Type B pancreatic cell (in vitro differentiated cells): ENCODE data around the gene FCER1A. TPM values are rescaled to one million over a fixed set of nuclear protein-coding genes. Genes with fewer than 3 reads are reported as not detected.

Experiments
- DNase-seq: peaks from one replicate; pipeline ENCODE4 v3.0.0; 2021; ENCODE audit warnings: mixed read lengths; ENCODE audit not compliant: unreplicated experiment; ENCODE audit errors: extremely low spot score
- H3K27ac Mint-ChIP-seq: 2 replicates; pipeline ENCODE4 v1.8.0; 2021; ENCODE audit warnings: mild to moderate bottlenecking, mixed read lengths
- H3K27me3 Mint-ChIP-seq: 2 replicates; pipeline ENCODE4 v1.8.0; 2021; ENCODE audit warnings: mixed read lengths
- H3K36me3 Mint-ChIP-seq: 2 replicates; pipeline ENCODE4 v1.8.0; 2021; ENCODE audit warnings: mixed read lengths
- H3K4me1 Mint-ChIP-seq: one replicate; pipeline ENCODE4 v1.8.0; 2021; ENCODE audit warnings: mixed read lengths; ENCODE audit not compliant: unreplicated experiment
- H3K4me3 Mint-ChIP-seq: 2 replicates; pipeline ENCODE4 v1.8.0; 2021; ENCODE audit warnings: mild to moderate bottlenecking, mixed read lengths
- H3K9me3 Mint-ChIP-seq: 2 replicates; pipeline ENCODE4 v1.8.0; 2021; ENCODE audit warnings: mixed read lengths
- CTCF ChIP-seq: fragments of 200-600 bp; sonication (generic); conservative IDR thresholded peaks from 2 replicates; pipeline ENCODE4 v1.5.0; 2021; ENCODE audit warnings: antibody characterized with exemption, mild to moderate bottlenecking
- long read RNA-seq: library from polyadenylated mRNA; unstranded; transcript quantifications from one replicate; pipeline ENCODE4 v2.0.0, GENCODE V29; 2020
- total RNA-seq: library from RNA; stranded (reverse); gene quantifications from 2 replicates; pipeline ENCODE4 v1.2.1, GENCODE V29; 2021; ENCODE audit warnings: low replicate concordance

FCER1A gene
- total RNA-seq: not detected in 2 replicates
- long read RNA-seq: 0 reads

DNA sequence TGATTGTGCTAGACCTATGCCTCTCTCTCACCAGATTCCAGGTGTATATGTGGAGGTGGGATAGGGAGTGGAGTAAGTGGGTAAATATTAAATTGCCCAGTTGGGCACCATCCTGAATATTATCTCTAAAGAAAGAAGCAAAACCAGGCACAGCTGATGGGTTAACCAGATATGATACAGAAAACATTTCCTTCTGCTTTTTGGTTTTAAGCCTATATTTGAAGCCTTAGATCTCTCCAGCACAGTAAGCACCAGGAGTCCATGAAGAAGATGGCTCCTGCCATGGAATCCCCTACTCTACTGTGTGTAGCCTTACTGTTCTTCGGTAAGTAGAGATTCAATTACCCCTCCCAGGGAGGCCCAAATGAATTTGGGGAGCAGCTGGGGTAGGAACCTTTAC is at the start of gene FCER1A:
Gene FCER1A (plus strand): TSS at position 242 of the 400 bp plus-strand sequence. CDS start 29 bp downstream, at position 271.
- no peak for TF ChIP-seq CTCF
- Mint-ChIP-seq H3K27ac (no peak within 1 kb of the TSS), H3K27me3 (no peaks in the 10 kb centered on the region), H3K4me1 (no peaks in the 10 kb centered on the region), H3K9me3 (no peaks in the 10 kb centered on the region), H3K36me3 (no peaks in the 10 kb centered on the region), H3K4me3 (no peak within 1 kb of the TSS)
- DNase-seq: no peak

DNA sequence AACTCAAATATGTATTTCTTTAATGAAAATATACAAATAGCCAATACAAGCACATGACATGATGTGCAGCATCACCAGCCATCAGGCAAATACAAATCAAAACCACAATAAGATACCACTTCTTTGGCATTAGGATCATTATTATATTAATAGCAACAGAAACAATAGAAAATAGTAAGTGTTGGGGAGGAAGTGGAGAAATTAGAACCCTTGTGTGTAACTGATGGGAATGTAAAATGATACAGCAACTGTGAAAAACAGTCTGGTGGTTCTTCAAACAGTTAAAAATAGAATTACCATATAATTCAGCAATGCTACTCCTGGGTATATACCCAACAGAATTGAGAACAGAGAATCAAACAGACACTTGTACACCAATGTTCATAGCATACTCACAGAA is 40.8 kb upstream of the FCER1A start:
- Mint-ChIP-seq H3K36me3 (no peaks in the 10 kb centered on the region), H3K4me3 (no peak overlapping the region), H3K27me3 (no peaks in the 10 kb centered on the region), H3K27ac (no peak overlapping the region), H3K4me1 (no peaks in the 10 kb centered on the region), H3K9me3 (peaks cover 3% of the 10 kb centered on the region)
- no peak for TF ChIP-seq CTCF
- no peak for DNase-seq

- Mint-ChIP-seq H3K27me3 (no peaks in the 10 kb centered on the region), H3K4me1 (no peaks in the 10 kb centered on the region), H3K9me3 (peaks cover 3% of the 10 kb centered on the region), H3K36me3 (no peaks in the 10 kb centered on the region), H3K27ac (no peak overlapping the region), H3K4me3 (no peak overlapping the region)
- TF ChIP-seq CTCF: no peak
- no peak for DNase-seq
Observed at GRCh38 chr1:159261721-159262494, 40.2 kb upstream of the FCER1A start.

- H3K9me3 Mint-ChIP-seq: no peaks in the 10 kb centered on the region
- H3K4me1 Mint-ChIP-seq: no peaks in the 10 kb centered on the region
Observed at GRCh38 chr1:159266832-159267231, 35.3 kb upstream of the FCER1A start.

DNA sequence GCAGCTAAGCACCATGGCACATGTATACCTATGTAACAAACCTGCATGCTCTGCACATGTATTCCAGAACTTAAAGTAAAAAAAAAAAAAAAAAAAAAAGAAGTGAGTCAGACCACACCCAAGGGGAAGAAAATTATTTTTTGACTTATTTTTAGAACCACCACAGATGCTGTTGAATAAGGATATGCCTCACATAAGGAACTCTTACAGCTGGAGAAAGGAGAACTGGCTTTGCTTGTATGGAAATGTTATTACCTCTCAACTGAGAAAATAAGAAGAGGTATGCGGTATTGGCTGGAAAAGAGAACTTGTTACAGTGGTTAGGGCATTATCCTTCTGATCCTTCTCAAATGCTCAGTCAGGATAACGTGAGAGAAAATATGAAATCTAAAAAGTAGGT is 27.5 kb upstream of the FCER1A start:
- Mint-ChIP-seq H3K27me3 (no peaks in the 10 kb centered on the region), H3K27ac (no peak overlapping the region), H3K4me1 (no peaks in the 10 kb centered on the region), H3K4me3 (no peak overlapping the region), H3K9me3 (no peaks in the 10 kb centered on the region), H3K36me3 (no peaks in the 10 kb centered on the region)
- TF ChIP-seq CTCF: no peak
- no peak for DNase-seq

More at GRCh38 chr1:159266832-159267231, 35.3 kb upstream of the FCER1A start:
- Mint-ChIP-seq H3K36me3 (no peaks in the 10 kb centered on the region), H3K27ac (no peak overlapping the region), H3K4me3 (no peak overlapping the region), H3K27me3 (no peaks in the 10 kb centered on the region)
- no peak for DNase-seq
- no peak for TF ChIP-seq CTCF
